ENCODE data around the gene TNFRSF11A. TPM values are rescaled to one million over a fixed set of nuclear protein-coding genes. Genes with fewer than 3 reads are reported as not detected.

Gene TNFRSF11A
- total RNA-seq, 2 experiments from 2014 or later = 1.7 TPM

DNA sequence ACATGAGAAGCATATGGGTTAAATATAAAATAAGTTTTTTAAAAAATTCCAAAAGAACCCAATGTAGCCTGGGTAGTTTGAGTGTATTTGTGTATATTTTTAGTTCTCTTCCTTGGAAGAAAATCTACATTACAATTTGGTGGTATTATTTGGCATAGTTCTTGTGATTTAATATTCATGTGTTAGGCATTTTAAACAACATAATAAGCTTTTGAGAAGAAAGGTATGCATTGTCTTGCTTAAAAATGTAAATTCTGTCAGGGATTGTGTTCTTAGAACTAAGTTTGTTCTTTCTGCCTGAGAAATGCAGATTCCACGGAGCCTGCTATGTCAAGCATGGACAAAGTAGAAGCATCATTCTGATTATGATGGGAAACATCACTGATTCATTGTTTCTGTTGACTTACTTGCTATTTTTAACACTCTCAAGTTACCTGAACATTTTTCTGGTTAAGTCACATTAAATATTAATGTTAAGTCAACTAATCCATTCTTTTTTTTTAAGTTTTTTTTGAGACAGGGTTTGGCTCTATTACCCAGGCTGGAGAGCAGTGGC is 49.4 kb downstream of the TNFRSF11A start:
- no peak for ATAC-seq (ENCODE audit: poor library complexity)
- Histone ChIP-seq H3K36me3 (ENCODE audit: insufficient read depth, low read length) (no peaks in the 10 kb centered on the region), H3K9me3 (ENCODE audit: control insufficient read depth in 1 of 2, insufficient read depth in 1 of 2, low read length in 2 of 2) (no peaks in the 10 kb centered on the region), H3K27ac (ENCODE audit: low read depth in 1 of 2, low read length in 2 of 2) (no peak overlapping the region), H3K27me3 (ENCODE audit: control insufficient read depth in 1 of 2, insufficient read depth in 2 of 2, low read length in 2 of 2) (no peaks in the 10 kb centered on the region), H3K4me1 (ENCODE audit: insufficient read depth, low read length) (no peaks in the 10 kb centered on the region), H3K4me3 (ENCODE audit: low read length) (no peak overlapping the region)
- Mint-ChIP-seq H3K4me3 (no peak overlapping the region), H3K4me1 (ENCODE audit: low read depth) (peaks cover 4% of the 10 kb centered on the region), H3K36me3 (ENCODE audit: low read depth) (no peaks in the 10 kb centered on the region), H3K9me3 (no peaks in the 10 kb centered on the region), H3K27ac (no peak overlapping the region), H3K27me3 (no peaks in the 10 kb centered on the region)
- TF ChIP-seq, protein P1, sequence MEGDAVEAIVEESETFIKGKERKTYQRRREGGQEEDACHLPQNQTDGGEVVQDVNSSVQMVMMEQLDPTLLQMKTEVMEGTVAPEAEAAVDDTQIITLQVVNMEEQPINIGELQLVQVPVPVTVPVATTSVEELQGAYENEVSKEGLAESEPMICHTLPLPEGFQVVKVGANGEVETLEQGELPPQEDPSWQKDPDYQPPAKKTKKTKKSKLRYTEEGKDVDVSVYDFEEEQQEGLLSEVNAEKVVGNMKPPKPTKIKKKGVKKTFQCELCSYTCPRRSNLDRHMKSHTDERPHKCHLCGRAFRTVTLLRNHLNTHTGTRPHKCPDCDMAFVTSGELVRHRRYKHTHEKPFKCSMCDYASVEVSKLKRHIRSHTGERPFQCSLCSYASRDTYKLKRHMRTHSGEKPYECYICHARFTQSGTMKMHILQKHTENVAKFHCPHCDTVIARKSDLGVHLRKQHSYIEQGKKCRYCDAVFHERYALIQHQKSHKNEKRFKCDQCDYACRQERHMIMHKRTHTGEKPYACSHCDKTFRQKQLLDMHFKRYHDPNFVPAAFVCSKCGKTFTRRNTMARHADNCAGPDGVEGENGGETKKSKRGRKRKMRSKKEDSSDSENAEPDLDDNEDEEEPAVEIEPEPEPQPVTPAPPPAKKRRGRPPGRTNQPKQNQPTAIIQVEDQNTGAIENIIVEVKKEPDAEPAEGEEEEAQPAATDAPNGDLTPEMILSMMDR (IDR thresholded peaks at IDR 0.05) = no peak
- DNase-seq = no peak
- intact Hi-C loops (cut with DNase I, micrococcal nuclease) = no loop called here
- ChIA-PET CTCF (no interaction called here), POLR2A (no interaction called here)

DNA sequence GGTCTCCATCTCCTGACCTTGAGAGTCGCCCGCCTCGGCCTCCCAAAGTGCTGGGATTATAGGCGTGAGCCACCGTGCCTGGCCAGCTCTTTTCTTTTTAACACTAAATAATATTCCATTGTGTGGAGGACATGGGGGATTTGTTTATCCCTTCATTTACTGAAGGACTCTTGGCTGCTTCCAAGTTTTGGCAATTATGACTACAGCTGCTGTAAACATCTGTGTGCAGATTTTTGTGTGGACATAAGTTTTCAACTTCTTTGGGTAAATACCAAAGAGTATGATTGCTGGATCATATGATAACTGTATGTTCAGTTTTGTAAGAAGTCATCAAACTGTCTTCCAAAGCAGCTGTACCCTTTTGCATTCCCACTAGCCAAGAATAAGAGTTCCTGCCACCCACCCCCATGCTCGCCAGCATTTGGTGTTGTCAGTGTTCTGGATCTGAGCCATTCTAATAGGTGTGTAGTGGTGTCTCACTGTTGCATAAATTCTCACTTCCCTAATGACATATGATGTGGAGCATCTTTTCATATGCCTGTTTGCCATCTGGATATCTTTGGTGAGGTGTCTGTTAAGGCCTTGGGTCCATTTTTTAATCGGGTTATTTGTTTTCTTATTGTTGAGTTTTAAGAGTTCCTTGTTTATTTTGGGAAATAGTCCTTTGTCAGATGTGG is 52.2 kb downstream of the TNFRSF11A start:
- H3K4me1 Mint-ChIP-seq (ENCODE audit: low read depth) = no peaks in the 10 kb centered on the region
- CTCF ChIA-PET = no interaction called here
- H3K4me1 ChIP-seq (ENCODE audit: insufficient read depth, low read length) = no peaks in the 10 kb centered on the region
- no peak overlapping the region for H3K4me3 Mint-ChIP-seq
- intact Hi-C loops (cut with DNase I, micrococcal nuclease) = no loop called here
- H3K36me3 ChIP-seq (ENCODE audit: insufficient read depth, low read length) = no peaks in the 10 kb centered on the region
- no peaks in the 10 kb centered on the region for H3K9me3 ChIP-seq (ENCODE audit: control insufficient read depth in 1 of 2, insufficient read depth in 1 of 2, low read length in 2 of 2)
- H3K27ac Mint-ChIP-seq = no peak overlapping the region
- H3K27ac ChIP-seq (ENCODE audit: low read depth in 1 of 2, low read length in 2 of 2) = no peak overlapping the region
- no peaks in the 10 kb centered on the region for H3K27me3 ChIP-seq (ENCODE audit: control insufficient read depth in 1 of 2, insufficient read depth in 2 of 2, low read length in 2 of 2)
- POLR2A ChIA-PET = no interaction called here
- DNase-seq = no peak
- TF ChIP-seq, protein P1 (IDR thresholded peaks at IDR 0.05) = no peak
- no peak for ATAC-seq (ENCODE audit: poor library complexity)
- H3K27me3 Mint-ChIP-seq = no peaks in the 10 kb centered on the region
- no peaks in the 10 kb centered on the region for H3K36me3 Mint-ChIP-seq (ENCODE audit: low read depth)
- no peak overlapping the region for H3K4me3 ChIP-seq (ENCODE audit: low read length)
- no peaks in the 10 kb centered on the region for H3K9me3 Mint-ChIP-seq

DNA sequence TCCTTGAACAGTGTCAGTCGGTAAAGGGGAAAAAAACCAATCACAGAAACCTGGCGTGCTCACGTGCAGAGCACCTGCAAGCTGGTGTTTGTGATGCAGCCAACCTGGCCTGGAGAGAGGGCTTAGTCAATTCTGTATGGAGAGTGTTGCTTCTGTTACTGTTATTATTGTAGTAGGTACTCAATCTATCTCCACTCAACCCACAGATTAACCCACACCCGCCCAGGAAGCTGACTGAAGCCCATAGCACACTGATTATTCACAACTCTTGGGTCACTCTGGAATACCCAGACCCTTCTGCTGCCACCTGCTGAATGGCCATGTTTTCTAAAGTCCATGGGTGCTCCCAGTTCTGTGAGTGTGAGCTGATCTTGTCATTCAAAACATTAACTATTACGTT is 53.9 kb downstream of the TNFRSF11A start:
- Histone ChIP-seq H3K27ac (ENCODE audit: low read depth in 1 of 2, low read length in 2 of 2) (no peak overlapping the region), H3K27me3 (ENCODE audit: control insufficient read depth in 1 of 2, insufficient read depth in 2 of 2, low read length in 2 of 2) (no peaks in the 10 kb centered on the region), H3K4me3 (ENCODE audit: low read length) (no peak overlapping the region), H3K4me1 (ENCODE audit: insufficient read depth, low read length) (no peaks in the 10 kb centered on the region), H3K9me3 (ENCODE audit: control insufficient read depth in 1 of 2, insufficient read depth in 1 of 2, low read length in 2 of 2) (no peaks in the 10 kb centered on the region), H3K36me3 (ENCODE audit: insufficient read depth, low read length) (no peaks in the 10 kb centered on the region)
- H3K9me3 Mint-ChIP-seq = no peaks in the 10 kb centered on the region
- intact Hi-C loops (cut with DNase I, micrococcal nuclease) = no loop called here
- H3K27ac Mint-ChIP-seq = no peak overlapping the region
- no peak overlapping the region for H3K4me3 Mint-ChIP-seq
- no peaks in the 10 kb centered on the region for H3K27me3 Mint-ChIP-seq
- POLR2A ChIA-PET = no interaction called here
- no peaks in the 10 kb centered on the region for H3K36me3 Mint-ChIP-seq (ENCODE audit: low read depth)
- DNase-seq (no peak), ATAC-seq (ENCODE audit: poor library complexity) (no peak)
- TF ChIP-seq, protein P1 (IDR thresholded peaks at IDR 0.05) = no peak
- CTCF ChIA-PET = no interaction called here
- no peaks in the 10 kb centered on the region for H3K4me1 Mint-ChIP-seq (ENCODE audit: low read depth)

Measured in CD4-positive, alpha-beta T cell (primary cell).